Right kidney (tissue), 1 donor: Measurements from ENCODE around the gene IDI1.

Experiments used
- DNase-seq: peaks from one replicate; pipeline ENCODE4 v3.0.0-alpha.2; 2016

Gene IDI1

DNA sequence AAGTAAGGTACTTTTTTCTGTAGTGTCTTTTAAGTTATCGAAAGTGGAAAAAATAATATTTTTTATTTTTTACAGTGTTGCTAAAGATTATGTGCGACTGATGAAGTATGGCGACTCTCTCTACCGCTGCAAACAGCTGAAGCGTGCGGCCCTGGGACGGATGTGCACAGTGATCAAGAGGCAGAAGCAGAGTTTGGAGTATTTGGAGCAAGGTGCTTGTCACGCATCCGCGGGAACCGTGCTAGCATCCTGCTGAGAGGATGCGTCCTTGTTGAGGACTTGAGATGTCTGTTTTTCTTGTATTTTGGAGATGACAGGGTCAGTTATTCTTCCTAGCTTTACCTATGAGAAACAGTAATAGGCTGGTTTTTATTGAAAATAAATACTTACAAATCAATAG is 52.9 kb downstream of the IDI1 start:
- DNase-seq, result no peak

DNA sequence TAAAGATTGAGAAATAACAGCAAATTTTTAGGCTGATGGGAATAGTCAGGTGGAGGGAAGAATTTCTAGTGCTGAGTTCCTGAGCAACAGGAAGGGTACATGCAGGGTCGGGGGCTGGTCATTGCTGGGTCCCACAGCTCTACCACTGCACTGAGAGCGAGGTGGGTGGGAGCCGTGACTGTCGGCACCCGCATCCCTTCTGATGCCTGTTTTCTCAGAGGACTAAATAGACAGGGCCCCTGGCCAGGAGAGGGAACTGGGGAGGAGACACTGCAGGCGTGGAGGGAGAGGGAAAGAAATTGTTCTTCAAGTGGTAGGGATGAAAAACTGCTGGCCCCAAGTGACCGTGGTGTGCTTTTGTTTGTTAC is 53.4 kb downstream of the IDI1 start:
- DNase-seq, result no peak

DNA sequence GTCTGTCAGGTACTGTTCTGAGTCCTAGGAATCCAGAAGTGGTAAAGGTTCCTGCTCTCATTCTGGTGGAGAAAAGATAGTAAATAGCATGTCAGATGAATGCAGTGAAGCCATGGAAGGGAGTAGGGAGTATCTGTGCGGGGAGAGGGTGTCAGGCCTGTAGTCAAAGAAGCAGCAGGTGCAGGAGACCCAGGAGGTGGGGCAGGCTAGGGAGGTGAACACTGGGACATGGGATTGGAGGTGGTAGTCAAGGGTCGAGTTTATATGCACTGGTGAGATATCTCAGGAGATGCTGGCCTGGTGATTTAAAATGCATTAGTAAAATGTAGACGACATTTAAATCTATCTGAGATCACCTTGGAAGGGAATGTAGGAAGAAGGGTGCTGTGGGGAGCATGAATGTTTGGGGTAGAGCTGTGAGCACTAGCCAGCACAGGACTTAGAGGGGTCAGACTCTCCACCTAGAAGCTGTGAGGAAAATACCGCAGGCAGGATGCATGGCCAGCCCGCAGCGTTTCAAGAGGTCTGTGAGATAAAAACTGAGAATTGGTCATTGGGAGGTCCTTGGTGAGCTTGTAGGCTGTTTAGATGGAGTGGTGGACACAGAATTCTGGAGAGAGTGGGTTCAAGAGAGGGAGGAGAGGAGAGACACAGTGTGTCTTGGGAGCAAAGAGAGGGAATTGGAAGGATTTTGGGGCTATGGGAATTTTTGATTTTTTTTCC is 53.9 kb downstream of the IDI1 start:
- DNase-seq, result no peak

DNA sequence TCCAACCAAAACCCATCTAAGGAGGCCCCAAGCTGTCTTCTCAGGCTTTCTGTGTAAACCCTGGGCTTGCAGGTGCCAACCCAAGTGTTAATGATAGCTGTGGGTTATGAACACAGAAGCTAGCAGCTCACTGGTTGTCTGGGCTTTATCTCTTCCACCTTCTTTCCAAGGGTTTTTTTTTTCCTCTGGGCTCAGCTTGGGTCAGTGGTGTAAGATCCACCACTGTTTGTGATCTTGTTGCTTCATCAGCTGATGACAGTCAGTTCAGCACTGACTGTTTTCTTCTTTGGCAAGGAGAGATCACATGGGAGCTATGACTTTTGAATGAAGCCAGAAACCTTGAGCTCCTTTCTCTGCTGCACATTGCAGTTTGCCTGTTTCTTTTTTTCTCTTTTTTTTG is 56.0 kb downstream of the IDI1 start:
- DNase-seq, result no peak

DNA sequence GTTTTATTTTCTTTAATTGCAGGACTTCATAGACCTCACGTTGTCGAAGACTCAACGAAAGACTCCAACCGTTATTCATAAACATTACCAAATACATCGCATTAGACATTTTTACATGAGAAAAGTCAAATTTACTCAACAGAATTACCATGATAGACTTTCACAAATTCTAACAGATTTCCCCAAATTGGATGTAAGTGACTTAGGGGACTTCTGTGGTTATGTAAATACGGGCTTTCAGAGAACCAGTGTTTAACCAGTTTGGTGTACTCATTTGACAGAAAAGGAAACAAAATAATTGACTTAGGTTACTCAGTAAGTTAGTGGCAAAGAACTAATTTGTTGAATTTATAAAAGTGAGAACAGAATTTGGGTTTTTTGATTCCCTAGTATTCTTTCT is 56.5 kb downstream of the IDI1 start:
- DNase-seq, result no peak

DNA sequence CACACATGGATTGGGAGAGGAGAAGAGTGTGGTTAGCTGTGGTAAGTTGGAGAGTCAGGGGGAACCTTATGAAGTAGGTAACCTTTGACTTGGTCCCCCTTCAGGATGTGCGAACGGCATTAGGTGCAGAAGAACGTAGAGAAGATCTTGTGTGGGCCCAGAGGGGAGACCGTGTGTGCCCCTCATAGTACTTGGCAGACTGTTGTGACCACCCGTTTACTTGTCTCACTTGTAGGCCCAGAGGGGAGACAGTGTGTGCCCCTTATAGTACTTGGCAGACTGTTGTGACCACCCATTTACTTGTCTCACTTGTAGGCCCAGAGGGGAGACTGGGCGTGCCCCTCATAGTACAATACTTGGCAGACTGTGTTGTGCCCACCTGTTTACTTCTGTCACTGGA is 58.1 kb downstream of the IDI1 start:
- DNase-seq, result no peak
